HEK293T (cell line): ENCODE results near the gene NMUR2.

Source experiments
- CTCF ChIA-PET: fragments of 350-600 bp; formaldehyde crosslinking; extraction: SDS; loops from one replicate; lab custom pipeline; 2021; ENCODE audit warnings: antibody characterized with exemption, inconsistent platforms; lab: Yijun Ruan, JAX
- POLR2A ChIA-PET: fragments of 350-600 bp; formaldehyde crosslinking; extraction: SDS; loops from one replicate; lab custom pipeline; 2020; ENCODE audit warnings: antibody characterized with exemption, inconsistent platforms; lab: Yijun Ruan, JAX
- DNase-seq: peaks from one replicate; pipeline ENCODE4 v3.0.0; 2012; ENCODE audit warnings: mixed read lengths; ENCODE audit errors: extremely low spot score
- ARNT ChIP-seq: fragments of 450-650 bp; IDR thresholded peaks from 2 replicates; pipeline ENCODE4 v1.6.1; 2017; ENCODE audit warnings: mild to moderate bottlenecking
- CTBP1 ChIP-seq: fragments of 450-650 bp; IDR thresholded peaks from 2 replicates; pipeline ENCODE4 v1.6.1; 2016; ENCODE audit warnings: borderline replicate concordance
- ELF4 ChIP-seq: fragments of 450-650 bp; IDR thresholded peaks from 2 replicates; pipeline ENCODE4 v1.6.1; 2017; ENCODE audit warnings: antibody characterized with exemption
- FOXA1 ChIP-seq: fragments of 450-650 bp; IDR thresholded peaks from 2 replicates; pipeline ENCODE4 v1.6.1; 2016; ENCODE audit warnings: mild to moderate bottlenecking
- FOXK2 ChIP-seq: fragments of 450-650 bp; IDR thresholded peaks from 2 replicates; pipeline ENCODE4 v1.6.1; 2016; ENCODE audit warnings: mild to moderate bottlenecking
- FOXM1 ChIP-seq: fragments of 450-650 bp; IDR thresholded peaks from 2 replicates; pipeline ENCODE4 v1.6.1; 2017; ENCODE audit warnings: mild to moderate bottlenecking, borderline replicate concordance
- HDGF ChIP-seq: fragments of 450-650 bp; IDR thresholded peaks from 2 replicates; pipeline ENCODE4 v1.6.1; 2017; ENCODE audit warnings: antibody characterized with exemption, borderline replicate concordance
- L3MBTL2 ChIP-seq: fragments of 450-650 bp; conservative IDR thresholded peaks from 2 replicates; pipeline ENCODE4 v1.6.1; 2016; ENCODE audit warnings: mild to moderate bottlenecking
- LEF1 ChIP-seq: fragments of 450-650 bp; IDR thresholded peaks from 2 replicates; pipeline ENCODE4 v1.6.1; 2017; ENCODE audit warnings: mild to moderate bottlenecking, borderline replicate concordance
- NFRKB ChIP-seq: fragments of 450-650 bp; IDR thresholded peaks from 2 replicates; pipeline ENCODE4 v1.6.1; 2016; ENCODE audit warnings: mild to moderate bottlenecking, moderate library complexity
- PKNOX1 ChIP-seq: fragments of 450-650 bp; IDR thresholded peaks from 2 replicates; pipeline ENCODE4 v1.6.1; 2016
- SP1 ChIP-seq: fragments of 450-650 bp; IDR thresholded peaks from 2 replicates; pipeline ENCODE4 v1.6.1; 2017
- SUZ12 ChIP-seq: fragments of 450-650 bp; IDR thresholded peaks from 2 replicates; pipeline ENCODE4 v1.6.1; 2016; ENCODE audit warnings: mild to moderate bottlenecking
- TARDBP ChIP-seq: fragments of 450-650 bp; IDR thresholded peaks from 2 replicates; pipeline ENCODE4 v1.6.1; 2016
- ZNF384 ChIP-seq: fragments of 450-650 bp; IDR thresholded peaks from 2 replicates; pipeline ENCODE4 v1.6.1; 2016

Gene NMUR2

GRCh38 chr5:152372875-152373274 lies 32.2 kb downstream of the NMUR2 start:
- CTCF ChIA-PET: no interaction called here
- TF ChIP-seq ELF4: no peak
- TF ChIP-seq SUZ12: no peak
- no peak for TF ChIP-seq ARNT
- TF ChIP-seq FOXK2: no peak
- no peak for TF ChIP-seq PKNOX1
- TF ChIP-seq NFRKB: no peak
- TF ChIP-seq FOXA1: no peak
- POLR2A ChIA-PET: no interaction called here
- DNase-seq: no peak

GRCh38 chr5:152369298-152369697 lies 35.8 kb downstream of the NMUR2 start:
- TF ChIP-seq ARNT (no peak), SUZ12 (no peak), HDGF (no peak), ELF4 (no peak), ZNF384 (no peak), FOXM1 (no peak), LEF1 (no peak), FOXK2 (no peak), CTBP1 (no peak)
- DNase-seq: no peak
- POLR2A ChIA-PET: no interaction called here
- CTCF ChIA-PET: no interaction called here

DNA sequence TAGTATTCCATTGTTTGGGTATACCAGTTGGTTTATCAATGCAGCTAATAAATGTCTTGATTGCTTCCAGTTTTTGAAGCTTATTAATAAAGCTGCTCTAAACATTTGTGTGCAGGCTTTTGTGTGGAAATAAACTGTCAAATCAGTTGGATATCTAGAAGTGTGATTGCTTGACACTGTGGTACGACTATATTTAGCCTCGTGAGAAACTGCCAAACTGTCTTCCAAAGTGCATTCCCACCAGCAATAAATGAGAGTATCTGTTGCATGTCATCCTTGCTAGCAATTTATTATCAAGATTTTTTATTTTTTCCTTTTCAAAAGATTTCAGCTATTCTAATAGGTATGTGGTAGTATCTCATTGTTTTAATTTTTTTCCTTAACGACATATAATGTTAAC lies 37.5 kb downstream of the NMUR2 start:
- ChIA-PET CTCF (no interaction called here), POLR2A (no interaction called here)
- TF ChIP-seq ZNF384 (no peak), FOXK2 (no peak), HDGF (no peak), ELF4 (no peak), LEF1 (no peak), TARDBP (no peak), SUZ12 (no peak)
- DNase-seq: no peak

DNA sequence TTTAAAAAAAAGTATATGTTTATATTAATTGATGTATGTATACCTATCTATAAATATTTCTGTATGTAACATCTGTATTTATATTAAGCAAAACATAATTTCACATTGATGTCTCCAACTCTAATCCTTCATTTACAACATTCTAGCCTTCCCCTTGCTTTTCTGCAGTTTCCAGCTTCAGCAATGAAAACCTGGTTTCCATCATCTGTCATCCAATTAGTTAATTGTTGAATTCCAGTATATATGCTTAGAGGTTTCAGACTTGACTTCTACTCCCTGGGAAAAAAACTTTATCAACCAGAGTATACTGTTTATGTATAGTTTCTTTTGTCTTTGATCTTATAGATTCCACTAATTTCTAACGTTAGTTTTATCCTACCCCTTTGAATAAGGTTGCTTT lies 38.4 kb downstream of the NMUR2 start:
- no peak for DNase-seq
- ChIA-PET CTCF (no interaction called here), POLR2A (no interaction called here)
- TF ChIP-seq FOXA1 (no peak), TARDBP (no peak), ARNT (no peak), SP1 (no peak), FOXK2 (no peak), PKNOX1 (no peak), ELF4 (no peak), CTBP1 (no peak)

GRCh38 chr5:152364899-152365298 lies 40.2 kb downstream of the NMUR2 start:
- no peak for TF ChIP-seq LEF1
- POLR2A ChIA-PET: no interaction called here
- CTCF ChIA-PET: interaction anchor here (1.5 kb wide), 1 partner anchor 15 kb away, joined by 4 read pairs; no protein-coding TSS in a partner anchor
- DNase-seq: no peak

- DNase-seq: no peak
- ChIA-PET CTCF (no interaction called here), POLR2A (no interaction called here)
- TF ChIP-seq HDGF (no peak), FOXA1 (no peak), FOXK2 (no peak), L3MBTL2 (no peak), ZNF384 (no peak), ARNT (no peak), TARDBP (no peak), FOXM1 (no peak), NFRKB (no peak), SUZ12 (no peak), CTBP1 (no peak), SP1 (no peak)
Observed at GRCh38 chr5:152364172-152364571, 40.9 kb downstream of the NMUR2 start.

DNA sequence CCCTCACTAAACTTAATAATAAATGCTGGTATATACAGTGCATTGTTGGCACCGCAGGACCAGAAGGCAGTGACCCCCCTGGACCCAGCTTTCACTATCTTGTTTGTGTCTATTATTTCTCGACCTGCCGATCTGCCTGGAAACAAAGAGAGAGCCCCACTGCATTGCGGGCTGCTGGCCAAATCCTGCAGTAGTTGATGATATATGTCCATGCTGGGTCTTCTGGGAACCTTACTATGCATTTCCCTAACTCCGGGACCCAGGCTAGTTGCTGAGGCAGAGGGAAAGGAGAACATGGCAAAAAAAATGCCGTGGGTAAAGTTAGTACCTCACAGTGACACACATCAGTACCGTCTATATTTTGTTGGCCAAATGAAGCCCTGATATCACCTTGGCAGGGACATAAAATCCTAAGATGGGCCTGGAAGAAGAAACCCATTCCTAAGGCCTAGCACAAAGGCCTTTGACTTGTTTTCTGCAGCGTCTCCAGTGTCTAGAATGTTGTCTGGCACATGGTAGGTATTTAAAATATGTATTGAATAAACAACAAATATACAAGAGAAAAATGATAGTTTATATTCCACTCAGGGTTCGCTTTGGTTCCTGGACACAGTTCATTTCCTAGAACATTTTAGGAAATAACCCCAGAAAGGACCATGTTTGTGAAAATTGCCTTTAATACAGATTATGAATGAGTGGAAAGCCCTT lies 46.1 kb downstream of the NMUR2 start:
- TF ChIP-seq SP1 (no peak), PKNOX1 (no peak), FOXA1 (no peak), CTBP1 (no peak)
- DNase-seq: no peak
- ChIA-PET CTCF (no interaction called here), POLR2A (no interaction called here)
